DND-41 (cell line): ENCODE measurements around the gene NOPCHAP1.

Source experiments
- CTCF ChIP-seq: IDR thresholded peaks from 2 replicates; pipeline ENCODE4 v1.5.1; 2012; ENCODE audit warnings: borderline replicate concordance, low read length, moderate library complexity, mild to moderate bottlenecking; ENCODE audit not compliant: poor library complexity, severe bottlenecking; ENCODE audit errors: extremely low read depth
- EZH2 ChIP-seq: IDR thresholded peaks from 3 replicates; pipeline ENCODE4 v1.6.1; 2012; ENCODE audit warnings: borderline replicate concordance, low read depth, mild to moderate bottlenecking, moderate library complexity, low read length, inconsistent platforms; ENCODE audit not compliant: severe bottlenecking

- TF ChIP-seq CTCF (no peak), EZH2 (no peak)
Observed at GRCh38 chr12:104990950-104991349, 4.8 kb downstream of the NOPCHAP1 start.
